Erythroblast (primary cell): ENCODE measurements around the gene OAT.

ENCODE experiments used
- DNase-seq, 2 experiments: peaks; one replicate each; lab custom pipeline; 2025; lab: John Stamatoyannopoulos, UW
- GATA1 ChIP-seq: IDR thresholded peaks from 2 replicates; pipeline ENCODE4 v1.6.1; 2011; ENCODE audit warnings: low read depth, mild to moderate bottlenecking, control low read depth, low read length, moderate library complexity
- POLR2A ChIP-seq: IDR thresholded peaks from 2 replicates; pipeline ENCODE4 v1.6.1; 2011; ENCODE audit warnings: mild to moderate bottlenecking, low read length

Gene OAT

DNA sequence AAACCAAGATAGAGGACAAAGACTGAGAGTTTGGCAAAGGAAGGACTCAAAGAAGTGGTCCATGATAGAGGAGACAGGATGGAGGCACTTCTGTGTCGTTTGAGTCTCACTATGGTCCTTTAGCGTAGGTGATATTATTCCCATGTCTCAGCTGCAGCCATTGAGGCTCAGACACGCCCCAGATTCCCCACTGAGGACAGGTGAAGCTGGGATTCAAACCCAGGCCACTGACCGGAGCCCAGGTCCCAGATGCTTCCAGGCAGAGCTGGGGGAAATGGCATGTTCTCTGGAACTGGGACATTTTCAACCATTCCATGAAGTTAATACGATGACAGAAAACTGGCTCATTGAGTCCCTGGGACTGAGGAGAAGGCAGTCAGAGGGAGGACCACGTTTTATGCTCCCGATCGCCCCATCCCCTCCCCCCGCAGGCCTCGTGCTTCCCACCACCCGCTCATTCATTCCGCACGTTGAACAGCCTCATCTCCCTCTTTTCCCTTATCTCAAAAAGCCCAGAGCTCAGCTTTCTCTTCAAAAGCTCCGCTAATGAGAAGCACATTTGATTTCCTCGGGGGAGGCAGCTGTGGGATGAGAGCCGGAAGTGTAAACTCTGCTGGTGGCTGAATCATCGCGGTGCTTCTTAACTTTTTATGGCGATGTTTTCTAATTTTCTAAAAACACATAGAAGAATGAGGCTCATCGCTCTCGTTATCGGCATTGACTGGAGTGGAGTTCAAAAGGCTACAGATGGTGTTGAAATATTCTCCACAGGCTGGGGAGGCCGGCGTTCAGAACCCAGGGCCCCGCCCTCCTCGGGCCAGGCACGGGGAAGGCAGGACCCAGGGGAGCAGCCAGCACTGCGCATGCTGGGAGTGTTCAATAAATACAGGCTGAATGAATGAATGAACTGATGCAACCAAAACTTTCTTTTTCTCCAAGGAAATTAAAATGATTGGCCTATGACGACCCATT, 64.0 kb downstream of the OAT start:
- no peak for TF ChIP-seq GATA1
- no peak for TF ChIP-seq POLR2A
- DNase-seq = peak; percentile 4 to 11

DNA sequence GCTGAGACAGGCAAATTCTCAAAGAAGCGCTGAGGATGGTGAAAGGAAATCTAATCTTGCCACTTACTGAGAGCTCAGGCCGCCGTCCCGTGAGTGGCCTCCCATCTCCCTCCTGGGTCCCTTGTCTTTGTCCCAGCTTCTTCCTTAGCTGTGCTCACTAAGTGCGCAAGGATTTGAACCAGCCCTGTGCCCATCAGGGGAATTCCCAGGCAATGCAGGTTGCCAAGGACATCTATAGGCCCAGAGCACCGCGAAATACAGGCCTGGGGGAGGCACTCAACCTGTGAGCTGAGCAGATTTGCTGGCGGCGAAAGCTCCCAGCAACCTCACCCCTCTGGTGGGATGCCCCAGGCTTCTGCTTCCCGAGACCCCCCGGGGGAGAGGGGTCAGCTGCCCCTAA, 64.8 kb downstream of the OAT start:
- no peak for DNase-seq
- TF ChIP-seq POLR2A = no peak
- no peak for TF ChIP-seq GATA1

DNA sequence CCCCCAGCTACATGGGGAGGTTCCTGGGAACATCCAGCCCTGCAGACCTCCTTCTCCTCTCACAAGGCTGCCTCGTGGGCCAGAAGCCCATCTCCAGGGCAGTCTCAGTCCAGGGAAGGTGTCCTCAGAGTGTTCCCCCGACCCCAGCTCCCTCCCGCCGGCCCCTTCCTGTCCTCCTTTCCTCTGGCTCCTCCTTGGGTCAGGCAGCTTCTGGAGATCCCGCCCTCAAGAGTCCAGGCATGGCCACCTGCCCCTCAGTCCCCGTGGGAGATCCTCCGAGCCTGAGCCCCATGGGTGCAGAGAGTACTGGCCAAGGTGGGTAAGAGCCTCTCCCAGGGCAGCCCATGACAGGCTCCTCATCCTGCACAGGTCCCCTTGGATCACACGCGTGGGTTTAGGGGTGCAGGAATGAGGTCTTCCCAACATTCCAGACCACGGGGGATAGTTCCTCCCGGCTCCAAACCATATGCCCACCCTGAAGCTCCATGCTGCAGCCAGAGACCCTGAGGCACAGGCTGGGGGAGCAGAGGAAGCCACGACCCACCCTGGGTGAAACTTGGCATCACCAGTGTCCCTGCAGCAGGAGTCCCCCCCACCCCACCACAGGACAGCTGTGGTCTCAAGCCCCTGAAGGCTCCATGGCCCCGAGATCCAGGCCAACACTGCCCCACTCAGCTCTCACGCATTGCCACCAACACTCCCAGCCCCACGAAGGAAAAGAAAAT, 65.5 kb downstream of the OAT start:
- DNase-seq = no peak

DNA sequence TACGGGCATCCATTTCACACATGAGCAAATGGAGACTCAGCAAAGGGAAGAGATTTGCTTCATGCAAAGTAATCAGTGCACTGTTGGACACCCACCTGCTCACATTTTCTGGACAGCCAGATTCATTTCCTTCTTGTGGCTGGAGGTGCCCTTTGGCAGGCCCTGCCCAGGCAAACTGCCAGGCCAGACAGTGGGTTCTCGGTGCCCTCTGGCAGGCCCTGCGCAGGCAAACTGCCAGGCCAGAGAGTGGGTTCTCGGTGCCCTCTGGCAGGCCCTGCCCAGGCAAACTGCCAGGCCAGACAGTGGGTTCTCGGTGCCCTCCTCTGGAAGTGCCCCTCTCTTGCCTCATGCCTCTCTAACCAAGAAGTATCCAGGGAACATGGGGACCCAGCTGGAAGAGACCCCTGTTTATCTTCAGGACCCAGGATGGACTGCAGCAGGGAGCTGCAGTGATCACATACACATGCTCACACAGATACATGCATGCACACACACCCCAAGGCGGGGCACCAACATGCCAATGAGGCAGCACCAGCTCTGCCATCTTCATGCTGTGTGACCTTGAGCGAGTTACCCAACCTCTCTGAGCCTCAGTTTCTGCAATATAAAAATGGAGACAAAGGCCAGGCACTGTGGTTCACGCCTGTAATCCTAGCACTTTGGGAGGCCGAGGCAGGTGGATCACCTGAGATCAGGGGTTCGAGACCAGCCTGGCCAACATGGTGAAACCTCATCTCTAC, 67.1 kb downstream of the OAT start:
- no peak for DNase-seq
- TF ChIP-seq GATA1 = no peak
- TF ChIP-seq POLR2A = no peak

More for the DNA sequence above, 65.5 kb downstream of the OAT start:
- no peak for TF ChIP-seq GATA1
- TF ChIP-seq POLR2A = no peak

DNA sequence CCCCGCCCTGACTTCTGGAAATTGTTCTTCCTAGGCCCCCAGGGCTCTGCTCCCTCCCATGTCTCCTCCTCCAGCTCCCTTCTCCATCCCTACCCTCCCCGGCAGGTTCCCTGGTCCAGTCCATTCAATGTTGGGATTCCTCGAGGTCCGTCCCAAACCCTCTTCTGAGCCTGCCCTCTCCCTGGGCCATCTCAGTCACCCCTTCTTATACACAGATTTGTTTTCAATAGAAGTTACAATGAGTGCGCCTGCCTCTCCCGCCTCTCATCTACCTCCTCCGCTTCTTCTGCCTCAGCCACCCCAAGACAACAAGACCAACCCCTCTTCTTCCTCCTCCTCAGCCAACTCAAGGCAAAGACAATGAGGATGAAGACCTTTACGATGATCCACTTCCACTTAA, 67.9 kb downstream of the OAT start:
- DNase-seq = no peak
- no peak for TF ChIP-seq POLR2A
- no peak for TF ChIP-seq GATA1

DNA sequence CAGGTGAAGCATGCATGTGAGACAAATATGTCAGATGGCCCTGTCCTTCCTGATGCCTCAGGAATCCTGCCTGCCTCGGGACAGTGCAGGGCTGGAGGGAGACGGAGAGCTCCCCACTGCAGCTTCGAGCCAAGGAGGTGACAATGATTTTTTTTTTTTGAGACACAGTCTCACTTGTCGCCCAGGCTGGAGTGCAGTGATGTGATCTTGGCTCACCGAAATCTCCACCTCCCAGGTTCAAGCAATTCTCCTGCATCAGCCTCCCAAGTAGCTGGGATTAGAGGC, 68.8 kb downstream of the OAT start:
- no peak for DNase-seq
- TF ChIP-seq GATA1 (no peak), POLR2A (no peak)

DNA sequence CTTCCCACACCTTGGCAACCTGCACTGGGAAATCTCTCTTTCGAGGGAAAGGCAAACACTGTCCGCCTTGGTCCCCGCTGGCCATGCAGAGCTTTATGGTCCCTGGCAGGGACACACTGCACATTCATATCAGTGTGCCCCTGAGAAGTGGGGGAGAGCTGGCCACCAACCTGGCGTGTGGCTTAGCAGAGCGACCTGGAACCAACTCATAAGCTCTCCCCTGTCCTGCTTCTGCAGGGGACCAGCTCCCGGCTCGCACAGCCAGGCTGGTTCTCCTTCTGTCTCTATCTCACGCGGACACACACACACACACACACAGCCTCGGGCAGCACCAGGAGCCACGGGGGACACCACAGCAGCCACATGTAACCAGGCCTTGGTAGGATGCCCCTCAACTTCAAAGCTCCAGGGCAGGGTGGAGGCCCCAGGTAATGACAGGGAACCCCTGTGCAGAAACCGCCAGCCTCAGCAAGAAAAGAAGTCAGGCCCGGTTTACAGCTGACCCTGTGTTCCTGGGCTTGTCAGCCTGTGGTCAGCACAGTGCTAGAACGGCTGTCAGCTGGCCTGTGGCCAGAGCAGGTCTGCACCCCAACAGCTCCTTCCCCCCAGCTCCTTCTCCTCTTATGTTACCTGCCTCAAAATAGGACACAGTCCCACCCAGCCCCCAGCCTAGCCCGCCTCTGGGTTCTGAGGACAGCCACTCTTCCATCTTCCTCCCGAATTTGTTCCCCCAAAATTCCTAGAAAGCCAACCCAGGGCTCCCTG, 69.3 kb downstream of the OAT start:
- no peak for DNase-seq
- TF ChIP-seq POLR2A (no peak), GATA1 (no peak)

DNA sequence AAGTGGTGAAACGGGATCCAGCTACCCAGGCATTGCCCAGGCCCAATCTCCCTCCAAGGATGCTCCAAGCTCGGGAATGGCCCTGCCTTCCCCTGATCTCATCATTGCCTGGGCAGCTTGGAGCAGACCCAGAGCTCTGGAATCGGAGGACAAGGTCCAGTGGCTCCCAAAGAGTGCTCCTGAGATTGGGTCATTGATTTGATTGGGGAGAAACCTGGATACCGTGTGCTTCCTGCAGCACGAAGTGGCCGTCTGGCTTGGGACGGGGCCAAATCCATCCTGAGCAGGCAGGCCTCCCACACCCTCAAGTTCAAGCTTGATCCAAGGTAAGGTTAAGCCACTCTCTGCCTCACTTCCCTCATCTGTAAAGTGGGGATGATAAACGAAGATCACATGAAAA, 69.9 kb downstream of the OAT start:
- TF ChIP-seq POLR2A = no peak
- no peak for TF ChIP-seq GATA1

DNA sequence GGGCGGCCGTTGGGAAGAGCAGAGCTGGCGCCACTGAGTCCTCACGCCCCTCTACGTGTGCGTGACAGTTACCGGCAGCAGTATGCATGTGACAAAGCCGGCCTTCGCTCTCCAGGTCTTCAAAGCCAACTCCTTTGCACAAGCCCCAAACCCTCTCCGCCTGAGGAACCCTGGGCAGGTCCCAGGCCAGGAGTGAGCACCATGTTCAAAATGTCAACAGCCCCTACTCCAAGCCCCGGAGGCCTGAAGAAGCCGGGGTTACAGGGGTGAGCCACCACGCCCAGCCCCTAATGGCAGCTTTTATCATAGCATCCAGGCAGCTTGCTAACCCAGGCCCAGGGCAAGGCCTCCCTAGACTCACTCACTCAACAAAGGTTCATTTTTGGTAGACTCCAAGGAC, 70.8 kb downstream of the OAT start:
- TF ChIP-seq POLR2A (no peak), GATA1 (no peak)

More for the DNA sequence above, 69.9 kb downstream of the OAT start:
- no peak for DNase-seq

More for the DNA sequence above, 70.8 kb downstream of the OAT start:
- no peak for DNase-seq
